UCSD-AML1 (cell line): ENCODE measurements around the gene ABCA9.
"Not testable (repeated sequence)": the region's sequence is repeated elsewhere in the genome, so short reads cannot be mapped to it uniquely, and the experiment has no call there.

Experiments used
- DNase-seq: peaks from one replicate; lab custom pipeline; 2025; ENCODE audit not compliant: unreplicated experiment; lab: John Stamatoyannopoulos, UW

The ABCA9 gene

GRCh38 chr17:68959117-68959516, 101.6 kb downstream of the ABCA9 start:
- not testable (repeated sequence) for DNase-seq

- DNase-seq: no peak
These were observed 102.8 kb downstream of the ABCA9 start for GRCh38 chr17:68957944-68958343.

- no peak for DNase-seq
These were observed 105.4 kb downstream of the ABCA9 start, which contains the start of gene ABCA8 for GRCh38 chr17:68955181-68955841. TSS of gene ABCA8 (minus strand) at chr17:68955392. CDS start at chr17:68942034, 13,358 bp downstream.

GRCh38 chr17:68954146-68954896, 106.4 kb downstream of the ABCA9 start:
- no peak for DNase-seq

- no peak for DNase-seq
These were observed 107.3 kb downstream of the ABCA9 start for GRCh38 chr17:68953340-68953997.

GRCh38 chr17:68950725-68951124, 110.0 kb downstream of the ABCA9 start:
- no peak for DNase-seq

GRCh38 chr17:68947868-68948267, 112.9 kb downstream of the ABCA9 start:
- DNase-seq: not testable (repeated sequence)

- no peak for DNase-seq
These were observed 116.2 kb downstream of the ABCA9 start for GRCh38 chr17:68944435-68945035.

- DNase-seq: not testable (repeated sequence)
These were observed 116.9 kb downstream of the ABCA9 start for GRCh38 chr17:68943812-68944182.

GRCh38 chr17:68943123-68943811, 117.5 kb downstream of the ABCA9 start:
- DNase-seq: no peak

- DNase-seq: no peak
These were observed 118.3 kb downstream of the ABCA9 start for GRCh38 chr17:68942389-68942788.

GRCh38 chr17:68941761-68942160, 119.0 kb downstream of the ABCA9 start:
- no peak for DNase-seq

GRCh38 chr17:68939195-68939594, 121.5 kb downstream of the ABCA9 start:
- DNase-seq: no peak

GRCh38 chr17:68937890-68938514, 122.7 kb downstream of the ABCA9 start:
- no peak for DNase-seq

- no peak for DNase-seq
These were observed 133.2 kb downstream of the ABCA9 start for GRCh38 chr17:68927516-68927915.

- DNase-seq: no peak
These were observed 135.7 kb downstream of the ABCA9 start for GRCh38 chr17:68924793-68925720.
